GM21447 (cell line): ENCODE data around the gene PER1.
"Not testable (repeated sequence)": the region's sequence is repeated elsewhere in the genome, so short reads cannot be mapped to it uniquely, and the experiment has no call there.

Experiments used
- ATAC-seq: cut with Tn5 transposase; IDR thresholded peaks from one replicate; pipeline ENCODE4 v1.9.1; 2021; ENCODE audit not compliant: unreplicated experiment

The PER1 gene

DNA sequence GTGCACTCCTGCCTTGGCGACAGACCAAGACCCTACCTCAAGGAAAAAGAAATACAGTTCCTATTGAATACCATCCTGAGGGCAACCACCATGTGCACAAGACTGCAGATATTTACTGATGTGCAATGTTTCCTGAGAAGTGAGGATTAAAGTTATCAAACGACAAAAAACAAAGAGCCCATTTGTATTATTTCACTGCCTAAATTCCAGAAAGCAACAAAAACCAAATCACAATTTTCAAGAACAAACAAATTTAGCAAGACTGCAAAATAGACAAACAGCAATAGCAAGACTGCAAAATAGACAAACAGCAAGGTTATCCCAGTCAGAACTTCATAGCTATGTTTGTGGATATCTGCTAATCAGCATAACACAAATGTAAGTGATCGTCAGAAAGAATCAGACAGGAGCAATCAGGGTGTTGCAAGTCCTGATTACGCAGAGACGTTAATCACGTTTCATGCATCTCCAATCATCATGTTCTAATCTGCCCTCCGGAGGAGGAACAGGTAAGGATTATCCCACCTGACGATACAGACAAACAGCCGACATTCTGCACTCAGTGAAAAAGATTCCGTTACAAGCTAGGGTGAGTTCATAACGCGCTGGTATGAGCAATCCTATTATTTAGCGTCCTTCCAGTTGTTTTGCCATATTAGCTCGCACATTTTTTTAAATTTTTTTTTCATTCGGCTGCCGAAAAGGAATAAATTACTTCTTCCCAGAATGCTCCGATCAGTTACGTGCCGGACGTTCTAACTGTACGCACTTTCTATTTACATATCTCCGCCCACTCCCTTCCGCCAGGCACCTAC is 21.1 kb upstream of the PER1 start:
- ATAC-seq, result peak; percentile 72

DNA sequence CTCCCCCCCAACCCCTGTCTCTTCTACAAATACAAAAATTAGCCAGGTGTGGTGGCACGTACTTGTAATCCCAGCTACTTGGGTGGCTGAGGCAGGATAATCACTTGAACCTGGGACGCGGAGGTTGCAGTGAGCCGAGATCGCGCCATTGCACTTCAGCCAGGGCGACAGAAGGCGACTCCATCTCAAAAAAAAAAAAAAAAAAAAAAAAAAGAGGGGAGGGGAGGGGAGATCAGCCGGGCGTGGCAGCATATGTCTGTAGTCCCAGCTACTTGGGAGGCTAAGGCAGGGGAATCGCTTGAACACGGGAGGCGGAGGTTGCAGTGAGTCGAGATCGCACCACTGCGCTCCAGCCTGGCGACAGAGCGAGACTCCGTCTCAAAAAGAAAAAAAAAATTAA is 18.0 kb upstream of the PER1 start:
- not testable (repeated sequence) for ATAC-seq

DNA sequence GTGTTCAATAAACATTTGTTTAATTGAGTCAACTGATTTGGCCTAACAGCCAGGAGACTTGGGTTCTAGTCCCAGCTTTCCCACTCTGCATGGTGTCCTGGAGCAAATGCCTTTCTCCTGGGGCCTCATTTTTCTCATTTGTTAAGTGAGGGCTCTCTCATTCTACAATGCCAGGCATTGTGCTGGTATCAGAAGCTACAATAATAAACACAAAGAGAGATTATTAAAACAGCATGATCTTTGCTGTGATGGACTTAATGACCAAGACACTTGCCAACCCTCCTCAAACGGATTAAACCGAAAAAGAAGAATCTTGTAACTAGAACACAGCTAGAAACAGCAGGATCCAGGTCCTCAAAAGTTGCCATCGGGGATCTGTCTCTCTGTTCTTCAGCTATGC is 15.3 kb upstream of the PER1 start:
- no peak for ATAC-seq

DNA sequence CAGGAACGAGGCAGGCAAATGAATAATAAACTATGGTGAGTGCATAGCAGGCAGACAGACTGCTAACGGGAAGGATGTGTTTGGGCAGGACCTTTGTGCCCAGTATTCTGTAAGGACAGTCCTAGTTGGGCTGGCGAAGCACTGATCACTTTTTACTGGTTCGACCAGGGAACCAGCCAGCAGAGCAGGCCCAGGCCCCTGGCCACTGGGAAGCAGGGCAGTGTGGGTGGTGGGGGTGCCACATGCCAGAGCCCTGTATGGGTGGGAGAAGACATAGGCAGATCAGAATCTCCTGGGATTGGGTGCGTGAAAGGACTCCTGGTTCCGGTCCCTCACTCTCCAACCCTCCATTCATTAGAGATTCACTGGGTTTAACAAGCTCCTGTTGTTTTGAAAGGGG is 14.5 kb upstream of the PER1 start:
- ATAC-seq, result no peak

DNA sequence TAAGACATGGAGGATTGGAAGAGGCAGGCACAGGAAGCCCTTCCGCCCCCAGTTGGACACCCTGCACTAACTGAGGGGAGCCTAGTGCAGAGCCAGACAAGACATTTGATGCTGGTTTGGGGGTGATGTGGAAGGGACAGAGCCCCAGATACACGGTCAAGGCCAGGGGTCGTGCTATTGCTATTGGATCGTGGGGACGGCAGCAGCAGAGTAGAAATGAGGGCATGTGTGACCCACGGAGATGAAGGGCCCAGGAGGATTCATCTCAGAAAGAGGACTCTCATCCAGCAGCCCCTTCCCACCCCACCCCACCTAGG is 12.6 kb upstream of the PER1 start:
- ATAC-seq, result no peak

DNA sequence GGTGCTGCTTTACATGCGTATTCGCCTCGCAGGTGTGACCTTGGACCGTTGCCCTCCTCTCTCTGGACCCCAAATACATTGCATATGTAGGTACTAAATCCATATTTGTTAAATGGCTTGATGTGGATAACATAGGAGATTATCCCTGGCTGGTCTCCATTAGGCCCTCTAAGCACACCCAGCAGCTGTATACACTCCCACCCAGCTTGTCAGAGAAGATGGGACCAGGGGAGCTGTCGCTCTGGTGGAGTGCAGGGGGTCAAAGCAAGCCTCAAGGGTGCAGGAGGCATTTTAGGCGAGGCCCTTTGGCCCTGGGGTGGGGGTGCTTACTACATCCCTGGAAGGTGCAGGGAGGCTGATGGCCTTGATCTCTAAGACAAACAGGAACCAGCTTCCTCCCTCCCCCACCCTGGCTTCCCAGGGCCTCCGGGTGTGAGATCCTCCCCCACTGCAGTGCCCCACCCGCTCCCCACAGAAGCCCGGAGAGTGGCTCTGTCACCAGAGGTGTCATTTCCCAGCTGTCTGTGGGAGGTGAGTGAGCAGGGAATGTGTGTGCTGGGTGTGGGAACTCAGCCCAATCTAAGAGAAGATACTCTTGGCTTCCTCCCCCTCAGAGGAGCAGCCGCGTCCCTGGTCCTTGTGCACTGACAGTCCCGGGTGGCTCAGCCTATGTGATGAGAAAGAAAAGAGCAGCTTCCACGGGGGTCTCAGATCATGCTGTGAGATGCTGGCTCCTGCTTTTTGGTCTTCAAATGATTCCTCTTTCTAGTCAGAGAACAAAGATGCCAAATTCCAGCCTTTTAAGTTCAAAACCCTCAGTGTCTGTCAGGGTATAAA is 12.0 kb upstream of the PER1 start:
- no peak for ATAC-seq

DNA sequence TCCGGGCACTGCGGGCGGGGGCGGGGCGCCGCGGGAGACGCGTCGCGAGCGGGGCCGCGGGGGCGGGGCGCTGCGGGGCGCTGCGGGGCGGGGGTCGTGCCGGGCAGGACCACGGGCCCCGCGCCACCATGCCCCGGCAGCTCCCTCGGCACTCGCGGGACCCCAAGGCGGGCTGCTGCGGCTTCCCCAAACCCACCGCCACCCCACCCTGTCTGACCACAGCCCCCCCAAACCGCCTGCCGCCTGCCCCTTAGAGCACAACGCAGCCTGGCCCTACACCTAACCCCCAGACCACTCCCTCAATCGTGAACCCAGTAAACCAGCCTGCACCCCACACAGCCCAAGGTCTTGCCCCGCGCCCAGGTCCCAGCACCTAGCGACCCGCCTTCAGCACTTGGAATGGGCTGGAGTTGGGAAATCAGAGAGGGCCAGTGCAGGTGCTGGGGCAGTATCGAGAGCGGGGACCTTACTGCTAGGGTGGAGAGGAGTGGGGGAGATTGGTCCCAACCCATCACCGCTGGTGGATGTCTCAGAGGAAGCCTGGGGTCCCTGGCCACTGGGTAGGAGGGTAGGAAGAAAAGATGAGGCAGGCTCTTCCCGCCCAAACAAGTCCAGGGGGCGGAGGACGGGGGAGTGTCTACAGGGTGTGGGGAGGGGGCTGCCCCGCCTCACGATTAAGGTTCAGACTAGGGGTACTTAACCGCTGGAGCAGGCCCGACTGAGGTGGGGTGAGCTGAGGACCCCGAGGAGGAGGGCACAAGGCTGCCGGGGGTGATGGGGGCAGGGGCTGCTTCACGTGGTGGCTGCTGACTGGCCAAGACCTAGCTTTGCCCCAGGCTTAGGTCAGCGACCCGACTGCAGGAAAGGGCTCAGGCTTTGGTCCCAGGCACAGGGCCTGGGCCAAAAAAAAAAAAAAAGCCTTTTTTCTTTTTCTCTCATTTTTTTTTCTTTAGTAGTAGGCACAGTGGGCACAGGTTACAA is 11.1 kb upstream of the PER1 start:
- ATAC-seq, result no peak

DNA sequence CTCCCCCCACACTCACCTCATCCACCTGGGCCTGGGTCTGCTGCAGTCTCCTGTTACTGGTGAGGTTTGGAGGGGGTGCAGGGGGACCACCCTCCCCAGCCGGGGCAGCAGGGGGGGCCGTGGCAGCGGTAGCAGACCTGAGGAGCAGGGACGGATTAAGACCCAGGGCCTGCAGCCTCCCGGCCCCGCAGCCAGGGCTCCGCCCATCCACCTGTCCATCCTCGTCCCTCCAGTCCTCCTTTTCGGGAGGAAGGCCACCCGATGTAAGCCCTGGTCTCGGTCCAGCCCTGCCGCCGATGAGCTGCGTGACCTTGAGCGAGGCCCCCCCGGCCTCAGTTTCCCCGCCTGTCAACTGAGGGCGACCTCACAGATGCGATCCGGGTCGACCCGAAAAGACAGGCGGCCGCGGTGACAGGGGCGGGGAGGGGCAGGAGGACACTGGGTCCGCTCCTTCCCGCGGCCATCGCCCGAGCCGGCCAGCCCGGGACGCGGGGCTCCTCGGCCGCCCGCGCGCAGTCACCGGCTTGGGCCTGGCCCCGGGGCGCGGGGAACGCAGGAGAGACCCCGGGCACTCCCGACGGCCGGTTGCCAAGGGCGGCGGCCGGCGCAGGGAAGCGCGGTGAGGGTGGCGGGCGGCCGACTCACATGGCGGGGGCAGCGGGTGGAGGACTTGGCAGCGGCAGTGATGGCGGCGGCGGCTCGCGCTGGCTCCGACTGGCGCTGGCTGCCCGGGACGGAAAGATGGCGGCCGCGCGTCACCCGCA is 10.2 kb upstream of the PER1 start, which contains the start of gene VAMP2:
Gene VAMP2 (minus strand): TSS at position 716 of the 764 bp plus-strand sequence. CDS start 69 bp downstream, at position 647.
- no peak for ATAC-seq

DNA sequence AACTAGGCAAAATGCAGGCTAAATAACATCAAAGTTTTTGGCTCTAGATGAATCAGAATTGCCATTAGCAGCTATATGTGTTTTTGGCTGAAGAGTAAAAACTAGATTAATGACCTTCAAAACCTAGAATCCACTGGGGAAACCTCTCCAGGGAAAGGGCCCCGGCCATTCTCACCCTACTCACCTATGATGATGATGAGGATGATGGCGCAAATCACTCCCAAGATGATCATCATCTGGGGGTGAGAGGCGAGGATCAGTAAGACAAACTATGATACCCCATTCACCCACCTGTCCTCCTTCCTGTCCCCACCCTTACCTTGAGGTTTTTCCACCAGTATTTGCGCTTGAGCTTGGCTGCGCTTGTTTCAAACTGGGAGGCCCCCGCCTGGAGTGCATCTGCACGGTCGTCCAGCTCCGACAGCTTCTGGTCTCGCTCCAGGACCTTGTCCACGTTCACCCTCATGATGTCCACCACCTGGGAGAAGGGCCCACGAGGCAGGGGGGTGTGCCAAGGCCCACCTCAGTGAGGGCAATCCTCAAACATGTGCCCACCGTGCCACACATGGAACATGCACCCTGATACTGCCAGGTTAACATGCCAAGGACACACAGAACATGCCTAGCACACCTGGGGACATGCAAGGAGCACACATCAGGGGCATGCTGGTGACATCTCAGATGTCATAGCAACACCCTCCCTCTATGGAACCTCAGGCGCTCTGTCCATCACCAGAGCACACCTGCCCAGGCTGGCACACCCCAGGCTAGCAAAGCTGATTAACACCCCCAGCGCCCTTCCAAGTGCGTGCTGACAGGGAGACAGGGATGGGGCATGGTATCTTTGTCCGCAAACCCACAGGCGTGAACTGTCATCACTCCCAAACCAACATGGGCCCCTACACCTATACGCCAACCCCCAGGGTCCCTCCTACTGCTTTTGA is 9.4 kb upstream of the PER1 start:
- no peak for ATAC-seq

DNA sequence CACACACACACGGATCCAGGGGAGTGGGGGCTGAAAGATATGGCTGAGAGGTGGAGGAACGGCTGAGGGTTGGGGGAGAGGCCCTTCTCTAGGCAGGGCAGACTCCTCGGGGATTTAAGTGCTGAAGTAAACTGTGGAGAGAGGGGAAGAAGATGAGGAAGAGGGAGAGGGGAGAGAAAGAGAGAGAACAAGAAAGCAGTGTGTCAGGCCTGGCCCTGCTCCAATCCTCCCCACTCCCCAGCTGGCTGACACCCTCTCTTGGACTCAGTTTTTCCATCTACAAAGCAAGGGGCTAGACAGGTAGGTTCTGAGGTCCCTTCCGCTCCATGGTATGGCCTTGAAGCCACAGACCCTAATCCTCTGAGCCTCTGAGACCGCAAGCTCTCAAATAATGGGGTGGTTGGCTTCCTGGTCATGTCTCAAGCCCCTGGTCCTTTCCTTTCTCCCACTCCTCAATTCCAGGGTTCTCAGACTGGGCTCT is 8.6 kb upstream of the PER1 start:
- no peak for ATAC-seq

DNA sequence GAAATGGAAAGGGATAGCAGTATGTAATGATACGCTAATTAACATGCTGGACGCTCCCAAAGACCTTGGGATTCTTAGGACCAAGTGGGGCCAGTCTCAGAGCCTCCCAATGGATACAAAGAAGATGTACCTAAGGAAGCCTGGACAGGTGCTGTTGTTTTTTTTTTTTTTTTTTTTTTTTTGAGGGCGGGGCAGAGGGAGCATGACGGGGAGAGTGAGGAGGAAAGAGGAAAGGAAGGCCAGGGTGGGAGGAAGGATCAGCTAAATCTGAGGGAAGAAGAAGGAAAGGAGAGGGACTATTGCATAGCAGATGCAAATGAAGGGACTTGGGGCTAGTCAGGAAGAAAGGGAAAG is 8.0 kb upstream of the PER1 start:
- ATAC-seq, result no peak

DNA sequence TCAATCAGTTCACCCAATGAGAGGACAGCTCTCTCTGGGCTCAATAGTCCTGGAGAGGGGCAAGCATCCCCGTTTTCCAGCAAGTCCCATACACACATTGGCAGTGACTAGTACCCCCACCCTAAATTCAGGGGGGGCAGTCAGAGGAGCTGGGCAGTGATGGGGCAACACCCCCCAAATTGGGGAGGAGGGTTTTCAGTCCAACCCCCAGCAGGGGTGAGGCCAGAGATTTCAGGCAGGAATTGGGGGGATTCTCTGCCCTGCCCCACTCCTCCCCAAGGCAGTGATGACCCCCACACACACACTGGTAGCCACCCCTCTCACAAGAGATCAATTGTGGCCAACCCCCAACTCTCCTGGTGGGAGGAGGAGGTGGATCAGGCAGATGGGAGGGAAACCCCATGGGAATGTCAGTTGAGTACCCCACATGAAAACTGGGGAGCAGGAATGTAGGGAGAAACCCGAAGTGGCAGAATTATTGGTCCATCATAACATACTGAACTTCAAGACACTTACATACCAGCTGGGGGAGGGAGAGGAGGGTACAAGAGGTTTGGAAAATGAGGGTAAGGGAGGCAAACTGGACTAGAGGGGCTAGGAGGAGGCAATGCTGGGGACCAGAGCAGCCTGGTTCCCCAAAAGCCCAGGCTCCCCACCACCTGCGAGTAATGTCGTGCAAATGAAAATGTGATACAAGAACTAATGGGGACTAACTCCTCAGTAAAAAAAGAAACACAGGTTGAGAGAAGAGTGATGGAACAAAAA is 7.4 kb upstream of the PER1 start:
- no peak for ATAC-seq

DNA sequence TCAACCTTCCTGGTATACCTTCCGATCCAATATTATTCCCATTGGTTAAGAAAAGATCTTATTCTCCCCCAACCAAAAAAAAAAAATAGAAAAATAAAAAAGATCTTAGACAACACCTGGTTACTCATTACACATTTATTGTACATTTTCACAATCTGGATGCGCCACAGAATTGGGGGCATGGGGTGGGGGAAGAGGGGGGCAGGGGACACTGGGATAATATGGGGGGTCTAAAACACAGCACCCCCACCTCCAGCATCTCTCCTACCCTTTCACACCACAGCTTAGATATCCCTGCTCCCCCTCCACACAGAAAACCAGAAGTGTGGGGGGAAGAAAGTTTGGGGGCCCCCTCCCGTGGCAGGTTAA is 6.8 kb upstream of the PER1 start:
- no peak for ATAC-seq

DNA sequence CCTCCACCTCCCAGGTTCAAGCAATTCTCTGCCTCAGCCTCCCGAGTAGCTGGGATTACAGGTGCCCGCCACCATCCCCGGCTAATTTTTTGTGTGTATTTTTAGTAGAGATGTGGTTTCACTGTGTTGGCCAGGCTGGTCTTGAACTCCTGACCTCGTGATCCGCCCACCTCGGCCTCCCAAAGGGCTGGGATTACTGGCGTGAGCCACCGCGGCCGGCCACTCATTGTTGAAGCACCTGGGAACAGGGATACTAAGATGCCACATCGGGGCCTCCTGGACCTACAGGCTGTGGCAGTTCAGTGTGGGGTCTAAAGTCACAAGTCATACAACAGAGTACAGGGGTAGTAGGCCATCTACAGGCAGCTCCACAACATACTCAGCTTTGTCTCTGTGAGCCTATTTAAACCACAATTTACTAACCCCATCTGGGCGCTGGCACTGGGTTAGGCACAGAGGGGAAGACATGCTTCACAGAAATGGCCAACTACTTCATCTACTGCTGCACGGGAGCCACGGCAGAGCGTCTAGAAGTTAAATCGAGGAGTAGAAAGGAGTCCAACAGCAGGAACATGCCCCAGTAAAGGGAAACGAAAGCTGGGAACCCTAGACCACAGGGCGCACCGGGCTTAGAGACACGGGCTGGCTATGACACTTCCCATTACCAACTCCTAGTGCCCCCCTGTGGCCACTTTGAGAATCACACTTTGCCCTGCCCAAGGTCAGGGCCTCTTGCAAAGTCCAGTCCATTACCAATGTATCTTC is 6.2 kb upstream of the PER1 start:
- no peak for ATAC-seq

DNA sequence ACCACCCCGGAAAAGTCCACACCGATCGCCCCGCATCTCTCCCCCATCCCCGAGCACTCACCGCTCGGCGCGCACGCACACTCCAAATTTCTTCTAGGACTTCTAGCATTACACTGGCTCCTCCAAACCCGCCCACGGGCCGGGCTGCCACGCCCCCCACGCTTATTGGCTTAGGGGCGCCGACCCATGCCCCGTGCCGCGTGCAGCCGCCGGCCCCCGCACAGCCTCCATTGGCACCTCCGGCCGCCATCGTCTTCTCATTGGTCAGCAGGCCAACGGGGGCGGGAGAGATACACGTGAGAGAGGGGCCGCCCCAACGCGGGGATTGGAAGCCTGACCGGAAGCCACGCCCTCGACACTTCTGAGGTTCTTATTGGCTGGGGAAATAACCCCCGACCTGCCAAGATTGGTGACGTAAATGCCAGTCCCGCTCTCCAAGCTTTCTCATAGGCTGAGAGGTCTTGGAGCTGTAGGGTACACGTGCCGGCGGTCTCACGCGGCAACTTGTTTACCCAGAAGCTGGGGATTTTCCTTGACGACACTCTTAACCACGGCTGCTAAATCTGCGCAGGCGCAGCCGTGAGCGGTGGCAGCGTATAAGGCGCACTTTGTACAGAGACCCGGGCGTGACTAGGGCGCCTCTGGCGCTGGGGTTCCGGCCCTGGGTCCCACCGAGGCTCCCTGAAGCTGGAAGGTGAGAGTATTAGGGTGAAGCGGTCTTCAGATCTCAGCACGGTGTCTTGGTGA is 4.2 kb upstream of the PER1 start:
- ATAC-seq, result peak; percentile 66

DNA sequence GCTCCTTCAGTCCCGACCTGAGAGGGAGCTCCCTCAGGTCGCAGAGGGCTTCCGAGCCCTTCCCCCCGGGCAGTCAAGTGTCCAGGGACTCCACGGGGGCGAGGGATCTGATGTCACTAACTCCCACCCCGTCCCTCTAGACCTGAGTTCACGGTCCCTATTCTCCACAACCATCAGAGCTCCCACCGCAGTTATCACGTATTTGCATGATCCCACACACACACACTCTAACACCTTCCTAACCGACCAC is 3.7 kb upstream of the PER1 start:
- ATAC-seq, result no peak

DNA sequence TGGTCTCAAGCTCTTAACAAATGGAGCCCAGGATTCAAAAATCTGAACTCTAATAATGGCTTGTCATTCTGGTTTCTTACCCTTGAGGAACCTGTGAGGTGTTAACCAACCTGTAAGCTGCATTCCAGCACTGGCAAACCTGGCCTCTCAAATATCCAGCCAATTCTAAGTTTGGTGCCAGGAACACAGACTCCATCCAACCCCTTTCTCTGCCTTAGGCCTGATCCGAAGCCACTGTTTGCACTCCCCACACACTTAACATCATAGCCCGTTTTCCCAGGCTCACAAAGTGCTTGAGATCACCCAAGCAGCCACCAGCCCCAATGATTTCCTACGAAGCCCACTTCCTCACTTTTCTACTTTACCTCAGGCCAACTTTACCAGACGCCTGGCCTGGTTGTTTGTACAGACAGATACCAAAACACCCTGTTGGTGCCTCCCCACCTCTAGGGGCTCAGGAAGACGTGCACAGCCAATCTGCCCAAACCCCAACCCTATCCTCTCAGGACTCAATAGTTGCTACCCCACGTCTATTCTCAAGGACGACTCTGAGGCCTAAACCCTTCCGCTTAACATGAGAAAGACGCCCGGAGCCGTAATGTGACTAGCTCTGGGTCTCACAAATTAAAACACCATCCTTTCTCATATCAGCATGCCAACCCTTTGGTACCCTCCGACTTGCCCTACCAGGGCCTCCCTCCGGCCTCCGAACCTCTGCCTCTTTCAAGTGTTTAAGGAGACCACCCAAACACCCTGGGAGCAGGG is 3.2 kb upstream of the PER1 start:
- ATAC-seq, result no peak
